GM18951 (cell line): Measurements from ENCODE around the gene DKK2.

Experiments
- POLR2A ChIP-seq: IDR thresholded peaks from 4 replicates; pipeline ENCODE4 v1.6.1; 2011; ENCODE audit warnings: mild to moderate bottlenecking; ENCODE audit not compliant: insufficient read length, insufficient read depth; ENCODE audit errors: extremely low read depth
- in situ Hi-C: fragments of 300-500 bp; cut with MboI; formaldehyde crosslinking; loops from one replicate; pipeline ENCODE4 v1.12.0; 2022; ENCODE audit warnings: low sequenced_read_pairs, mixed read lengths, inconsistent platforms; ENCODE audit not compliant: unreplicated experiment

Gene DKK2, protein sequence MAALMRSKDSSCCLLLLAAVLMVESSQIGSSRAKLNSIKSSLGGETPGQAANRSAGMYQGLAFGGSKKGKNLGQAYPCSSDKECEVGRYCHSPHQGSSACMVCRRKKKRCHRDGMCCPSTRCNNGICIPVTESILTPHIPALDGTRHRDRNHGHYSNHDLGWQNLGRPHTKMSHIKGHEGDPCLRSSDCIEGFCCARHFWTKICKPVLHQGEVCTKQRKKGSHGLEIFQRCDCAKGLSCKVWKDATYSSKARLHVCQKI

GRCh38 chr4:107035819-107036583, at the start of gene DKK2:
TSS of gene DKK2 (minus strand) at chr4:107036313. CDS start at chr4:107035591, 722 bp downstream.
- in situ Hi-C loops, result no loop called here

GRCh38 chr4:107077192-107077591, 41.1 kb upstream of the DKK2 start:
- no peak for TF ChIP-seq POLR2A
- in situ Hi-C loops, result no loop called here

More at GRCh38 chr4:107035819-107036583, at the start of gene DKK2:
- TF ChIP-seq POLR2A, result no peak

GRCh38 chr4:107072836-107073736, 37.0 kb upstream of the DKK2 start:
- in situ Hi-C loops, result no loop called here
- no peak for TF ChIP-seq POLR2A

DNA sequence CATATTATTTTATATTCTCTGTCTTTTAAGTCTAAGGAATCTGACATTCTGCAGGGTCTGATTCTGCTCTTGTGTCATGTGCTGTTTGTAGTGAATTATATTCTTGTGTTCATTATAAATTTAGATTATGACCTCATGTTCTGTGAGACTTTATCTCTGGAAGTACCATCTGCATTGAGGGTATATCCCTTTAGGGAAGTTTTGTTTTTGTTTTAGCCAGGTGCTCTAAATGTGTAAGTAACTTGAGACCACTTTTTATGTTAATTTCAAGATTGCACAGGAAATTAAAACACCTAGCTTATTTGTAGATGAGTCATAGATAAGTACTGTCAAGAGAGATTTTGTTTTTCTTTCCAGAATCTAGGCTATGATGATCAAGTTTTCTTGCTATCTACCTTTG, 35.0 kb upstream of the DKK2 start:
- TF ChIP-seq POLR2A, result no peak
- in situ Hi-C loops, result no loop called here

GRCh38 chr4:107069049-107069448, 32.9 kb upstream of the DKK2 start:
- TF ChIP-seq POLR2A, result no peak
- in situ Hi-C loops, result no loop called here

DNA sequence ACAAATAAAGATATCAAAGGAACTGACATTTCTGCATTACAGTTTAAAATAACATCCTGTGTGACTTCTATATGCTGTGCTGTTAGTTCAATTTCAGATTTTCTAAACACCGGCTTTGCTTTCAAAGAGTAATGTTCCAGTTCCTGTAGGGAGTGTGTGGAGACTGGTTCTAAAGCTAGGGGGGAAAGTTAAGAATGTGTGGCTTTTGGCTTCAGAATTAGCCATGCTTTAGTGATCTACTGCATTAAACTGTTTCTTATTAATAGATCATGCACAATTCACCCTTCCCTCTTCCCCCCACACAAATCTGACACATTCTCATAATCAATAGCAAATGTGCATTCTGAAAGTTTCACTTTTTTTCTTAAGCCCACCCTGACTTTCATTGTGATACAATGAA, 32.0 kb upstream of the DKK2 start:
- in situ Hi-C loops, result no loop called here
- TF ChIP-seq POLR2A, result no peak

GRCh38 chr4:107066621-107067020, 30.5 kb upstream of the DKK2 start:
- in situ Hi-C loops, result no loop called here
- no peak for TF ChIP-seq POLR2A

GRCh38 chr4:107065201-107065600, 29.1 kb upstream of the DKK2 start:
- in situ Hi-C loops, result no loop called here
- no peak for TF ChIP-seq POLR2A

DNA sequence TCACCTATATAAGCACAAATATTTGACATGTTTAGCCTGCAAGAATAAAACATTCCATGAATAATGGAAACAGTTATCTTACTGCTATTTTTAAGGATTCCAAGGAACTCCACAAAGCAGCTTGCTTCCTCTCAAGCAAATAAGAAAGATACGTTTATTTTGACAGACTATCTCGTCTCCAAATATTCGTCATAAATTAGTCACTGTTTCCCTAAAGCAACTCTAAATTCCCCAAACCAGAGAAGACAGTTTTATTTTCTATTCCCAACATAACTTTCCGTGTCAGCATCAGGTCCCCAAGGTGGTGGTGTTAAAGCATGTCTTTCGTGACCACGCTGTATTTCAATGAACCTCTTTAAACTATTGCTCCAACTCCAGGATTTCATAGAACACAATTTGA, 24.3 kb upstream of the DKK2 start:
- TF ChIP-seq POLR2A, result no peak
- in situ Hi-C loops, result no loop called here

GRCh38 chr4:107058828-107059227, 22.7 kb upstream of the DKK2 start:
- TF ChIP-seq POLR2A, result no peak

GRCh38 chr4:107050525-107051135, 14.5 kb upstream of the DKK2 start:
- no peak for TF ChIP-seq POLR2A

More at GRCh38 chr4:107058828-107059227, 22.7 kb upstream of the DKK2 start:
- in situ Hi-C loops, result no loop called here

GRCh38 chr4:107046261-107046660, 10.1 kb upstream of the DKK2 start:
- no peak for TF ChIP-seq POLR2A
- in situ Hi-C loops, result no loop called here

More at GRCh38 chr4:107050525-107051135, 14.5 kb upstream of the DKK2 start:
- in situ Hi-C loops, result no loop called here

DNA sequence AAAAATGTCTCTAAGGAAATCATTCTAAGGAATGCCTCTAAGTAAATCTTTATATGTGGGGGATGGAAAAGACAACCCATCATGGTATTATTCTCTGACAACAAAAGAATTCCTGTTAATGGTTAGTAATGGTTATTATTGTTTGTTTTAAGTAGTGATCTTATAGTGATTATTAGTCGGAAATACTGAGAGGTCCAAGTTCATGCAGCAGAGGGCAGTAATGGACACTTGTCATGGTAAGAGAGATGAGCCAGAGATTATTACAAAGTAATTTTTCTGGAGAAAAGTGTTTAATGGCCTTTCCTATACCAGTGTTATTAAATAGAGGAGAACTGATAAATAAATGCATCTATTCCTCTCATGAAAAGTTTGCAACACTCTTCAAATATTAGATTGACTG, 8.1 kb upstream of the DKK2 start:
- TF ChIP-seq POLR2A, result no peak
- in situ Hi-C loops, result no loop called here
